OCI-LY1 (cell line): Measurements from ENCODE around the gene ENDOV.

Experiments used
- H2AFZ ChIP-seq: fragments of 200-600 bp; sonication (generic), shearing (Covaris generic); 2 replicates; pipeline ENCODE4 v1.6.0; 2014; ENCODE audit warnings: antibody characterized with exemption, mild to moderate bottlenecking, low read length
- H3F3A ChIP-seq: fragments of 200-600 bp; sonication (generic), shearing (Covaris generic); 2 replicates; pipeline ENCODE4 v1.6.0; 2014; ENCODE audit warnings: mild to moderate bottlenecking, antibody characterized with exemption, low read length, moderate library complexity; ENCODE audit not compliant: insufficient read depth
- H3K27ac ChIP-seq: fragments of 200-600 bp; sonication (generic); 2 replicates; pipeline ENCODE4 v1.5.1; 2014; ENCODE audit warnings: low read length, mixed run types, mild to moderate bottlenecking, low read depth; ENCODE audit not compliant: poor library complexity, severe bottlenecking
- H3K27me3 ChIP-seq: fragments of 200-600 bp; sonication (generic); 2 replicates; pipeline ENCODE4 v1.6.0; 2014; ENCODE audit warnings: antibody characterized with exemption, mild to moderate bottlenecking, low read length, moderate library complexity; ENCODE audit not compliant: insufficient read depth
- H3K36me3 ChIP-seq: fragments of 200-600 bp; sonication (generic); 2 replicates; pipeline ENCODE4 v1.6.1; 2014; ENCODE audit warnings: mild to moderate bottlenecking, antibody characterized with exemption, low read length, moderate library complexity, mixed read lengths; ENCODE audit not compliant: insufficient read depth
- H3K4me1 ChIP-seq: fragments of 200-600 bp; sonication (generic); 2 replicates; pipeline ENCODE4 v1.5.1; 2014; ENCODE audit warnings: mild to moderate bottlenecking, low read length, moderate library complexity; ENCODE audit not compliant: insufficient read depth, severe bottlenecking
- H3K4me2 ChIP-seq: fragments of 200-600 bp; sonication (generic), shearing (Covaris generic); 2 replicates; pipeline ENCODE4 v1.6.1; 2014; ENCODE audit warnings: low read length
- H3K4me3 ChIP-seq: fragments of 200-600 bp; sonication (generic); 2 replicates; pipeline ENCODE4 v1.5.1; 2014; ENCODE audit warnings: low read length, low read depth, mild to moderate bottlenecking, mixed read lengths; ENCODE audit not compliant: poor library complexity, severe bottlenecking
- H3K79me2 ChIP-seq: fragments of 200-600 bp; shearing (Covaris generic); 2 replicates; pipeline ENCODE4 v1.6.1; 2016; ENCODE audit warnings: mixed run types, low read length, mixed read lengths; ENCODE audit not compliant: insufficient read depth
- H3K9ac ChIP-seq: fragments of 200-600 bp; sonication (generic), shearing (Covaris generic); 2 replicates; pipeline ENCODE4 v1.6.1; 2014; ENCODE audit warnings: mild to moderate bottlenecking, low read length, mixed read lengths
- H3K9me2 ChIP-seq: fragments of 200-600 bp; sonication (generic), shearing (Covaris generic); 2 replicates; pipeline ENCODE4 v1.6.1; 2014; ENCODE audit warnings: low read depth, mild to moderate bottlenecking, low read length, mixed read lengths
- H3K9me3 ChIP-seq: fragments of 200-600 bp; shearing (Covaris generic); 2 replicates; pipeline ENCODE4 v1.6.1; 2014; ENCODE audit warnings: low read length, mixed read lengths
- H4K20me1 ChIP-seq: fragments of 200-600 bp; sonication (generic), shearing (Covaris generic); 2 replicates; pipeline ENCODE4 v1.6.0; 2016; ENCODE audit warnings: mild to moderate bottlenecking, low read length; ENCODE audit not compliant: insufficient read depth
- CTCF ChIP-seq: fragments of 200-600 bp; sonication (generic), shearing (Covaris generic); IDR thresholded peaks from 2 replicates; pipeline ENCODE4 v1.5.1; 2017; ENCODE audit warnings: mild to moderate bottlenecking, antibody characterized with exemption, low read length, moderate library complexity, mixed read lengths
- EZH2 ChIP-seq: fragments of 200-600 bp; sonication (generic), shearing (Covaris generic); IDR thresholded peaks from 2 replicates; pipeline ENCODE4 v1.8.0; 2017; ENCODE audit warnings: borderline replicate concordance, mixed run types, mild to moderate bottlenecking, antibody characterized with exemption, low read length, moderate library complexity, mixed read lengths

Gene ENDOV

GRCh38 chr17:80380555-80381002, 34.4 kb upstream of the ENDOV start:
- no peaks in the 10 kb centered on the region for H3K9me2 ChIP-seq
- no peak overlapping the region for H3K4me3 ChIP-seq
- H3K4me1 ChIP-seq, result no peaks in the 10 kb centered on the region
- no peaks in the 10 kb centered on the region for H3K27me3 ChIP-seq
- no peak overlapping the region for H3K9ac ChIP-seq
- H2AFZ ChIP-seq, result no peak overlapping the region
- no peaks in the 10 kb centered on the region for H4K20me1 ChIP-seq
- H3K79me2 ChIP-seq, result no peaks in the 10 kb centered on the region
- no peak for TF ChIP-seq CTCF
- no peak for TF ChIP-seq EZH2
- H3K9me3 ChIP-seq, result no peaks in the 10 kb centered on the region
- peaks cover 14% of the 10 kb centered on the region; the same call in 1 of the 2 replicates for H3K36me3 ChIP-seq
- no peak overlapping the region for H3K27ac ChIP-seq
- H3K4me2 ChIP-seq, result no peak overlapping the region
- no peaks in the 10 kb centered on the region for H3F3A ChIP-seq

- no peaks in the 10 kb centered on the region for H3K9me2 ChIP-seq
- H3K9ac ChIP-seq, result no peak overlapping the region
- no peak for TF ChIP-seq EZH2
- TF ChIP-seq CTCF, result no peak
- H3K4me3 ChIP-seq, result no peak overlapping the region
- H4K20me1 ChIP-seq, result no peaks in the 10 kb centered on the region
- H3K4me1 ChIP-seq, result no peaks in the 10 kb centered on the region
- no peaks in the 10 kb centered on the region for H3K27me3 ChIP-seq
- H3K36me3 ChIP-seq, result 0 out of 2 replicates have a peak, but pooled peaks cover 14% of the 10 kb centered on the region
- no peak overlapping the region for H3K4me2 ChIP-seq
- no peaks in the 10 kb centered on the region for H3K9me3 ChIP-seq
- no peaks in the 10 kb centered on the region for H3F3A ChIP-seq
- no peak overlapping the region for H3K27ac ChIP-seq
- H2AFZ ChIP-seq, result no peak overlapping the region
- no peaks in the 10 kb centered on the region for H3K79me2 ChIP-seq
Observed at GRCh38 chr17:80381416-80381923, 33.5 kb upstream of the ENDOV start.

GRCh38 chr17:80382446-80382845, 32.5 kb upstream of the ENDOV start:
- Histone ChIP-seq H3K9ac (no peak overlapping the region), H3F3A (no peaks in the 10 kb centered on the region), H3K79me2 (no peaks in the 10 kb centered on the region), H4K20me1 (no peaks in the 10 kb centered on the region), H3K4me2 (no peak overlapping the region), H3K9me3 (no peaks in the 10 kb centered on the region), H3K9me2 (no peaks in the 10 kb centered on the region), H3K27me3 (no peaks in the 10 kb centered on the region), H3K4me3 (no peak overlapping the region), H3K4me1 (no peaks in the 10 kb centered on the region), H3K36me3 (0 out of 2 replicates have a peak, but pooled peaks cover 6% of the 10 kb centered on the region), H3K27ac (no peak overlapping the region), H2AFZ (no peak overlapping the region)
- no peak for TF ChIP-seq CTCF
- TF ChIP-seq EZH2, result no peak
